H9 (cell line): ENCODE data around the gene CRHR1. TPM values are rescaled to one million over a fixed set of nuclear protein-coding genes. Genes with fewer than 3 reads are reported as not detected.

ENCODE experiments used
- DNase-seq: peaks from one replicate; pipeline ENCODE4 v3.0.0-alpha.2; 2017
- H2AFZ ChIP-seq: one replicate; pipeline ENCODE4 v1.6.1; 2013; ENCODE audit warnings: mild to moderate bottlenecking, low read length, control low read depth, moderate library complexity
- H2AK5ac ChIP-seq: 2 replicates; pipeline ENCODE4 v1.6.1; 2013; ENCODE audit warnings: low read length, control low read depth, mixed read lengths; ENCODE audit not compliant: insufficient read length
- H2BK120ac ChIP-seq: one replicate; pipeline ENCODE4 v1.6.1; 2013; ENCODE audit warnings: low read depth, mild to moderate bottlenecking, low read length, control low read depth, inconsistent platforms; ENCODE audit not compliant: poor library complexity, severe bottlenecking
- H2BK12ac ChIP-seq: 2 replicates; pipeline ENCODE4 v1.6.1; 2013; ENCODE audit warnings: low read length, control low read depth, mixed read lengths, low read depth; ENCODE audit not compliant: insufficient read length
- H2BK15ac ChIP-seq: 2 replicates; pipeline ENCODE4 v1.6.1; 2013; ENCODE audit warnings: low read depth, low read length, control low read depth
- H2BK20ac ChIP-seq: one replicate; pipeline ENCODE4 v1.6.1; 2013; ENCODE audit warnings: low read depth, mild to moderate bottlenecking, low read length, control low read depth, inconsistent platforms; ENCODE audit not compliant: poor library complexity, severe bottlenecking
- H2BK5ac ChIP-seq: 2 replicates; pipeline ENCODE4 v1.6.1; 2013; ENCODE audit warnings: low read length, control low read depth, mixed read lengths; ENCODE audit not compliant: insufficient read length
- H3K14ac ChIP-seq: 2 replicates; pipeline ENCODE4 v1.6.1; 2013; ENCODE audit warnings: low read length, control low read depth; ENCODE audit not compliant: insufficient read depth
- H3K18ac ChIP-seq: 2 replicates; pipeline ENCODE4 v1.6.1; 2013; ENCODE audit warnings: low read depth, mild to moderate bottlenecking, mixed read lengths, low read length, control low read depth; ENCODE audit not compliant: insufficient read length
- H3K23ac ChIP-seq: 2 replicates; pipeline ENCODE4 v1.6.1; 2013; ENCODE audit warnings: low read length, control low read depth, mixed read lengths, low read depth; ENCODE audit not compliant: insufficient read length
- H3K23me2 ChIP-seq: 2 replicates; pipeline ENCODE4 v1.6.1; 2013; ENCODE audit warnings: low read depth, mild to moderate bottlenecking, mixed read lengths, low read length, control low read depth; ENCODE audit not compliant: insufficient read length, poor library complexity, severe bottlenecking
- H3K27ac ChIP-seq: 2 replicates; pipeline ENCODE4 v1.5.1; 2013; ENCODE audit warnings: low read length, control low read depth, mixed read lengths, low read depth; ENCODE audit not compliant: insufficient read length
- H3K27me3 ChIP-seq: 2 replicates; pipeline ENCODE4 v1.6.1; 2013; ENCODE audit warnings: low read length, control low read depth, inconsistent platforms; ENCODE audit not compliant: insufficient read depth
- H3K4ac ChIP-seq: 2 replicates; pipeline ENCODE4 v1.6.1; 2013; ENCODE audit warnings: low read depth, mild to moderate bottlenecking, control low read depth, inconsistent platforms, low read length, moderate library complexity
- H3K4me1 ChIP-seq: 2 replicates; pipeline ENCODE4 v1.6.1; 2013; ENCODE audit warnings: low read length, control low read depth, inconsistent platforms; ENCODE audit not compliant: insufficient read depth
- H3K4me2 ChIP-seq: 2 replicates; pipeline ENCODE4 v1.6.1; 2013; ENCODE audit warnings: low read length, control low read depth, mixed read lengths; ENCODE audit not compliant: insufficient read length, insufficient read depth
- H3K56ac ChIP-seq: 2 replicates; pipeline ENCODE4 v1.6.1; 2013; ENCODE audit warnings: low read depth, mild to moderate bottlenecking, mixed read lengths, low read length, control low read depth; ENCODE audit not compliant: insufficient read length
- H3K79me1 ChIP-seq: 2 replicates; pipeline ENCODE4 v1.6.1; 2013; ENCODE audit warnings: low read depth, mild to moderate bottlenecking, moderate library complexity, low read length, control low read depth, inconsistent platforms; ENCODE audit not compliant: insufficient read depth, poor library complexity, severe bottlenecking
- H3K79me2 ChIP-seq: 2 replicates; pipeline ENCODE4 v1.6.1; 2013; ENCODE audit warnings: low read length, control low read depth, inconsistent platforms; ENCODE audit not compliant: insufficient read depth
- H3K9ac ChIP-seq: 2 replicates; pipeline ENCODE4 v1.6.1; 2013; ENCODE audit warnings: low read length, control low read depth, mixed read lengths; ENCODE audit not compliant: insufficient read length; ENCODE audit errors: extremely low read depth
- H3K9me3 ChIP-seq: one replicate; pipeline ENCODE4 v1.6.1; 2013; ENCODE audit warnings: low read depth, low read length, inconsistent platforms; ENCODE audit not compliant: control insufficient read depth
- H3T11ph ChIP-seq: one replicate; pipeline ENCODE4 v1.6.1; 2013; ENCODE audit warnings: mild to moderate bottlenecking, low read length, control low read depth, inconsistent platforms
- H4K20me1 ChIP-seq: one replicate; pipeline ENCODE4 v1.6.1; 2013; ENCODE audit not compliant: control insufficient read depth, insufficient read length, insufficient read depth
- H4K5ac ChIP-seq: 2 replicates; pipeline ENCODE4 v1.6.1; 2013; ENCODE audit warnings: low read depth, mild to moderate bottlenecking, mixed read lengths, low read length, control low read depth; ENCODE audit not compliant: insufficient read length
- H4K8ac ChIP-seq: replicated peaks from 2 replicates; pipeline ENCODE4 v1.6.1; 2013; ENCODE audit warnings: low read length, control low read depth, mixed read lengths, low read depth; ENCODE audit not compliant: insufficient read length
- H4K91ac ChIP-seq: 2 replicates; pipeline ENCODE4 v1.6.1; 2013; ENCODE audit warnings: low read depth, mild to moderate bottlenecking, moderate library complexity, mixed read lengths, low read length, control low read depth; ENCODE audit not compliant: insufficient read length
- H3K27ac Mint-ChIP-seq, 3 experiments: 2 replicates in 2 of 3; 3 replicates in 1 of 3; pipeline ENCODE4 v1.8.0; 2020 to 2021; ENCODE audit warnings: mixed read lengths in 3 of 3, mild to moderate bottlenecking in 1 of 3, moderate library complexity in 1 of 3
- H3K27me3 Mint-ChIP-seq: 2 replicates; pipeline ENCODE4 v1.8.0; 2021; ENCODE audit warnings: low read depth, mild to moderate bottlenecking, moderate library complexity, mixed read lengths
- H3K36me3 Mint-ChIP-seq, 3 experiments: 2 replicates in 2 of 3; 3 replicates in 1 of 3; pipeline ENCODE4 v1.8.0; 2020 to 2021; ENCODE audit warnings: low read depth in 3 of 3, mixed read lengths in 3 of 3; ENCODE audit not compliant: insufficient read depth in 1 of 3
- H3K4me1 Mint-ChIP-seq, 2 experiments: 2 replicates each; pipeline ENCODE4 v1.8.0; 2020; ENCODE audit warnings: mixed read lengths in 2 of 2
- H3K4me3 Mint-ChIP-seq, 2 experiments: 2 replicates in 1 of 2; 3 replicates in 1 of 2; pipeline ENCODE4 v1.8.0; 2020 to 2021; ENCODE audit warnings: mild to moderate bottlenecking in 2 of 2, mixed read lengths in 2 of 2, moderate library complexity in 1 of 2
- H3K9me3 Mint-ChIP-seq, 2 experiments: 2 replicates in 1 of 2; 3 replicates in 1 of 2; pipeline ENCODE4 v1.8.0; 2020; ENCODE audit warnings: mild to moderate bottlenecking in 2 of 2, mixed read lengths in 2 of 2, moderate library complexity in 1 of 2
- CTCF ChIP-seq: fragments of 200-600 bp; sonication (generic); conservative IDR thresholded peaks from 3 replicates; pipeline ENCODE4 v1.8.0; 2021; ENCODE audit warnings: antibody characterized with exemption, mild to moderate bottlenecking
- WGBS: extraction: QIAGEN DNeasy Blood & Tissue Kit; methylation state at CpG from one replicate; pipeline ENCODE4 v1.1.7; 2013; ENCODE audit warnings: missing lambda C conversion rate, low lambda C conversion rate, mixed read lengths; ENCODE audit not compliant: insufficient read length; ENCODE audit errors: extremely low coverage; 5-methylcytosine and 5-hydroxymethylcytosine counted together
- total RNA-seq: library from RNA; stranded (reverse); gene quantifications from 2 replicates; pipeline ENCODE4 v1.2.1, GENCODE V29; 2021

The CRHR1 gene
- total RNA-seq, 1 experiment from 2014 or later = 0.52 TPM

DNA sequence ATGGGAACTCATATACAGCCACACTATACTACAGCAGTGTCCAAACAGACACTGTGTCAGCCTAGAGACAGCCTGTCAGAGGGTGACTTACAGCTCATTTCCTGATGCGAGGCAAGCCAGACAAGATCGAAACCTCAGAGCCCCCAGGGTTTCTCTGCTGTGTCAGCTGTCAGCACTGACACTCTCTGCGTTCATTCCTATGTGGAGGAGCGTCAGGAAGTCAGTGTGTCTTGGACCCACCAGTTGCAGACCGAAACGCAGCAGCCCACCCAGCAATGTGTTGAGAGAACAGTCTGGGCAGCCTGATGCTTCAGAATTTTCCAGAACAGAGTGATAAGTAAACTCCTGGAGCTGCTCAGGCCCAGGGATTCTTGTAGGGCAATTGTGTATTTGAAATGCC is 89.6 kb downstream of the CRHR1 start:
- Histone ChIP-seq H4K20me1 (no peaks in the 10 kb centered on the region), H3K27me3 (no peaks in the 10 kb centered on the region), H3K79me1 (no peaks in the 10 kb centered on the region), H3K56ac (no peak overlapping the region), H3K23ac (no peak overlapping the region), H2BK120ac (no peak overlapping the region), H2AFZ (no peak overlapping the region), H3K18ac (no peak overlapping the region), H4K91ac (no peak overlapping the region), H4K8ac (no peak overlapping the region), H3K9me3 (no peaks in the 10 kb centered on the region), H3T11ph (no peak overlapping the region), H2BK5ac (no peak overlapping the region), H4K5ac (no peak overlapping the region), H2BK12ac (no peak overlapping the region), H3K4ac (no peak overlapping the region), H3K9ac (no peak overlapping the region), H2AK5ac (no peak overlapping the region), H3K4me1 (no peaks in the 10 kb centered on the region), H3K27ac (no peak overlapping the region), H2BK15ac (no peak overlapping the region), H3K14ac (no peak overlapping the region), H3K4me2 (no peak overlapping the region), H2BK20ac (no peak overlapping the region), H3K23me2 (no peaks in the 10 kb centered on the region), H3K79me2 (no peaks in the 10 kb centered on the region)
- H3K27me3 Mint-ChIP-seq = peaks cover 11% of the 10 kb centered on the region
- no CpG with 5 or more reads among the region's 6 CpGs for WGBS
- TF ChIP-seq CTCF = no peak
- H3K36me3 Mint-ChIP-seq = no peaks in the 10 kb centered on the region
- no peak overlapping the region for H3K27ac Mint-ChIP-seq
- peaks cover 11% of the 10 kb centered on the region in 2 experiments for H3K4me1 Mint-ChIP-seq
- H3K9me3 Mint-ChIP-seq = no peaks in the 10 kb centered on the region
- no peak overlapping the region for H3K4me3 Mint-ChIP-seq
- DNase-seq = no peak
